Kidney (tissue), 14 donors: ENCODE results near the gene REM2. TPM values are rescaled to one million over a fixed set of nuclear protein-coding genes. Genes with fewer than 3 reads are reported as not detected.
"Not testable (repeated sequence)": the region's sequence is repeated elsewhere in the genome, so short reads cannot be mapped to it uniquely, and the experiment has no call there.

Experiments used
- DNase-seq, 5 donors: peaks; one replicate each; pipeline ENCODE4 v3.0.0-alpha.2; 2013 to 2020
- FAIRE-seq: peaks from 2 replicates; lab custom pipeline; 2012; peaks lifted over from hg19 to GRCh38; lab: Jason Lieb, UNC
- H3K27ac ChIP-seq, 2 donors: one replicate each; pipeline ENCODE4 v1.7.0; 2013; ENCODE audit warnings: low read depth in 2 of 2, low read length in 2 of 2, inconsistent platforms in 1 of 2
- H3K27me3 ChIP-seq: one replicate; pipeline ENCODE4 v1.7.1; 2013; ENCODE audit warnings: low read length, inconsistent platforms; ENCODE audit not compliant: control insufficient read depth, insufficient read depth
- H3K36me3 ChIP-seq, 3 donors: one replicate each; pipeline versions ENCODE4 v1.7.0 to v1.7.1; 2013; ENCODE audit warnings: low read length in 3 of 3, control low read depth in 1 of 3, inconsistent platforms in 1 of 3; ENCODE audit not compliant: insufficient read depth in 3 of 3, control insufficient read depth in 2 of 3
- H3K4me1 ChIP-seq, 3 donors: one replicate each; pipeline versions ENCODE4 v1.7.0 to v1.7.1; 2013; ENCODE audit warnings: low read length in 3 of 3, inconsistent platforms in 1 of 3, low read depth in 1 of 3; ENCODE audit not compliant: control insufficient read depth in 2 of 3, insufficient read depth in 2 of 3
- H3K4me3 ChIP-seq, 3 donors: one replicate each; pipeline versions ENCODE4 v1.7.0 to v1.8.1; 2013; ENCODE audit warnings: low read length in 3 of 3, control low read depth in 1 of 3, inconsistent platforms in 1 of 3
- H3K9ac ChIP-seq, 3 donors: one replicate each; pipeline versions ENCODE4 v1.7.0 to v1.7.1; 2013; ENCODE audit warnings: low read length in 3 of 3, control low read depth in 1 of 3, inconsistent platforms in 1 of 3
- H3K9me3 ChIP-seq, 3 donors: one replicate each; pipeline versions ENCODE4 v1.7.0 to v1.7.1; 2013; ENCODE audit warnings: low read length in 3 of 3, control low read depth in 1 of 3, inconsistent platforms in 1 of 3; ENCODE audit not compliant: control insufficient read depth in 2 of 3, insufficient read depth in 1 of 3
- intact Hi-C: fragments of 100-400 bp; cut with DNase I; formaldehyde crosslinking; loops from one replicate; pipeline ENCODE4 v1.11.1; 2022
- polyA plus RNA-seq: library from polyadenylated mRNA; stranded (reverse); fragments of 350-450 nt; fragmentation: Illumina TruSeq; extraction: RNeasy Lipid Tissue Mini Kit (QIAGEN cat#74804); gene quantifications from one replicate; pipeline ENCODE4 v1.2.3, GENCODE V29; 2014; ENCODE audit warnings: low read depth, low replicate concordance; ENCODE audit not compliant: insufficient read depth
- total RNA-seq: library from RNA; stranded (reverse); fragmentation: NEBNext Ultra II Directional; extraction: Animal tissue kit (Norgen Biotek cat#: 25700); gene quantifications from one replicate; pipeline ENCODE4 v1.2.1, GENCODE V29; 2021
- TF ChIP-seq, protein P1 (sequence below): IDR thresholded peaks from 3 replicates; pipeline ENCODE4 v1.5.1; 2012; ENCODE audit warnings: mild to moderate bottlenecking, moderate library complexity, borderline replicate concordance; ENCODE audit not compliant: insufficient read depth; ENCODE audit errors: extremely low read depth
- donor health status: control.
- donor health status: control.
- donor health status: control.
- donor health status: control.
- donor health status: control.
- donor health status: DM: yes; HTN: yes; CAD: no.
- donor health status: Normal renal cell carcinoma (clear cell type).

Gene REM2
- total and polyA plus RNA-seq, 2 donors from 2014 or later = 0.63 to 0.77 TPM

GRCh38 chr14:22908601-22909000 lies 25.6 kb downstream of the REM2 start:
- peaks cover 25 to 54% (median 38%) of the 10 kb centered on the region in 3 donors for H3K36me3 ChIP-seq

GRCh38 chr14:22910916-22911315 lies 27.9 kb downstream of the REM2 start:
- intact Hi-C loops = no loop called here
- no peak for FAIRE-seq
- DNase-seq = no peak
- H3K9ac ChIP-seq = no peak overlapping the region
- no peaks in the 10 kb centered on the region for H3K9me3 ChIP-seq
- H3K27ac ChIP-seq = no peak overlapping the region
- peaks cover 13 to 31% (median 20%) of the 10 kb centered on the region in 3 donors for H3K36me3 ChIP-seq
- H3K27me3 ChIP-seq = no peaks in the 10 kb centered on the region
- TF ChIP-seq, protein P1, sequence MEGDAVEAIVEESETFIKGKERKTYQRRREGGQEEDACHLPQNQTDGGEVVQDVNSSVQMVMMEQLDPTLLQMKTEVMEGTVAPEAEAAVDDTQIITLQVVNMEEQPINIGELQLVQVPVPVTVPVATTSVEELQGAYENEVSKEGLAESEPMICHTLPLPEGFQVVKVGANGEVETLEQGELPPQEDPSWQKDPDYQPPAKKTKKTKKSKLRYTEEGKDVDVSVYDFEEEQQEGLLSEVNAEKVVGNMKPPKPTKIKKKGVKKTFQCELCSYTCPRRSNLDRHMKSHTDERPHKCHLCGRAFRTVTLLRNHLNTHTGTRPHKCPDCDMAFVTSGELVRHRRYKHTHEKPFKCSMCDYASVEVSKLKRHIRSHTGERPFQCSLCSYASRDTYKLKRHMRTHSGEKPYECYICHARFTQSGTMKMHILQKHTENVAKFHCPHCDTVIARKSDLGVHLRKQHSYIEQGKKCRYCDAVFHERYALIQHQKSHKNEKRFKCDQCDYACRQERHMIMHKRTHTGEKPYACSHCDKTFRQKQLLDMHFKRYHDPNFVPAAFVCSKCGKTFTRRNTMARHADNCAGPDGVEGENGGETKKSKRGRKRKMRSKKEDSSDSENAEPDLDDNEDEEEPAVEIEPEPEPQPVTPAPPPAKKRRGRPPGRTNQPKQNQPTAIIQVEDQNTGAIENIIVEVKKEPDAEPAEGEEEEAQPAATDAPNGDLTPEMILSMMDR = no peak
- no peaks in the 10 kb centered on the region for H3K4me1 ChIP-seq
- no peak overlapping the region for H3K4me3 ChIP-seq

More at GRCh38 chr14:22908601-22909000, 25.6 kb downstream of the REM2 start:
- no peak overlapping the region for H3K9ac ChIP-seq
- no peaks in the 10 kb centered on the region for H3K9me3 ChIP-seq
- intact Hi-C loops = no loop called here
- no peak overlapping the region for H3K27ac ChIP-seq
- TF ChIP-seq, protein P1 = no peak
- no peak overlapping the region for H3K4me3 ChIP-seq
- no peak for DNase-seq
- FAIRE-seq = no peak
- peaks cover 0 to 6% (median 0%) of the 10 kb centered on the region in 3 donors for H3K4me1 ChIP-seq
- no peaks in the 10 kb centered on the region for H3K27me3 ChIP-seq

- H3K36me3 ChIP-seq, FAIRE-seq, H3K4me1 ChIP-seq, H3K27ac ChIP-seq, intact Hi-C loops, H3K4me3 ChIP-seq, DNase-seq, H3K27me3 ChIP-seq, H3K9ac ChIP-seq, H3K9me3 ChIP-seq: not testable (repeated sequence)
Observed at GRCh38 chr14:22914836-22915235, 31.8 kb downstream of the REM2 start.

GRCh38 chr14:22915886-22916521 lies 33.0 kb downstream of the REM2 start:
- Histone ChIP-seq H3K36me3 (peaks cover 1 to 9% (median 7%) of the 10 kb centered on the region in 3 donors), H3K4me3 (no peak overlapping the region), H3K4me1 (peaks cover 3 to 10% (median 3%) of the 10 kb centered on the region in 3 donors), H3K27ac (no peak overlapping the region), H3K27me3 (no peaks in the 10 kb centered on the region), H3K9ac (no peak overlapping the region), H3K9me3 (no peaks in the 10 kb centered on the region)
- DNase-seq (no peak), FAIRE-seq (no peak)
- intact Hi-C loops = no loop called here
- TF ChIP-seq, protein P1 = no peak
